ENCODE data around the gene SMAD5. TPM values are rescaled to one million over a fixed set of nuclear protein-coding genes. Genes with fewer than 3 reads are reported as not detected.

SMAD5 gene
- total and polyA plus RNA-seq, 2 of the 8 experiments (the other 6 are each of a cell fraction or from before 2014, with no cell fraction given), result 30.2 to 60.5 TPM

DNA sequence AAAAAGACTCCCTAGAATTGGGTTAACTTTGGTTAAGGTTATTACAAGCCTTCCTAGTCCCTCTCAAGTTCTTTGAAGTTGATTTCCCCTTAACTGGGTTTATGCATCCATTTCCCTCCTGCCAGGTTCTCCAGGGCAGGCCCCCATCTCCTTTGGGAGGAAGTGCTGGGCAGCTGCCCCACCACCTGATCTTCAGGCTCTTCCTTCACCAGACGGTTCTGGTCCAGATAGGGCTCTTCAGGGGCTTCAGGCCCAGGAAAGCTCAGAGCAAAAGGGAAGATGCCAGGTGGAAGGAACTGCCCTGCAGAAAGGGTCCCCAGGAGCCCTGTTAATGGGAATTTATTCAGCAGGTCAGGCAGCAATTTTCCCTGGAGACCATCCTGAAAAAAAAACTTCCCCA is 58.3 kb downstream of the SMAD5 start:
- CTCF ChIA-PET (ENCODE audit: partially characterized antibody), result interaction anchor here (1.0 to 7.1 kb wide), 3 partner anchors 10 to 20 kb away, joined by 3 to 66 read pairs (median 8); no protein-coding TSS in a partner anchor
- POLR2A ChIA-PET (ENCODE audit: partially characterized antibody), result interaction anchor here (2.2 to 2.4 kb wide), 2 partner anchors 14 to 57 kb away, joined by 8 to 9 read pairs; partner anchors contain the start of gene SMAD5
- TF ChIP-seq SP4 (IDR thresholded peaks at IDR 0.05; ENCODE audit: low read length) (no peak), BCL11A (IDR thresholded peaks at IDR 0.05; ENCODE audit: low read depth in 2 of 2, low read length in 2 of 2) (no peak), CBX8 (IDR thresholded peaks at IDR 0.05; ENCODE audit: borderline replicate concordance, low read depth, low read length) (no peak), EP300 (IDR thresholded peaks at IDR 0.05; ENCODE audit: borderline replicate concordance in 1 of 2, low read depth in 2 of 2, low read length in 2 of 2) (no peak), YY1 (IDR thresholded peaks at IDR 0.05; ENCODE audit: low read depth, low read length) (no peak), RFX5 (IDR thresholded peaks at IDR 0.05; ENCODE audit: borderline replicate concordance, low read depth, low read length) (no peak), JUND (IDR thresholded peaks at IDR 0.05; ENCODE audit: low read length) (no peak)
- TF ChIP-seq, protein P1, sequence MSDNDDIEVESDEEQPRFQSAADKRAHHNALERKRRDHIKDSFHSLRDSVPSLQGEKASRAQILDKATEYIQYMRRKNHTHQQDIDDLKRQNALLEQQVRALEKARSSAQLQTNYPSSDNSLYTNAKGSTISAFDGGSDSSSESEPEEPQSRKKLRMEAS (IDR thresholded peaks at IDR 0.05), result no peak
- TF ChIP-seq, protein P2, sequence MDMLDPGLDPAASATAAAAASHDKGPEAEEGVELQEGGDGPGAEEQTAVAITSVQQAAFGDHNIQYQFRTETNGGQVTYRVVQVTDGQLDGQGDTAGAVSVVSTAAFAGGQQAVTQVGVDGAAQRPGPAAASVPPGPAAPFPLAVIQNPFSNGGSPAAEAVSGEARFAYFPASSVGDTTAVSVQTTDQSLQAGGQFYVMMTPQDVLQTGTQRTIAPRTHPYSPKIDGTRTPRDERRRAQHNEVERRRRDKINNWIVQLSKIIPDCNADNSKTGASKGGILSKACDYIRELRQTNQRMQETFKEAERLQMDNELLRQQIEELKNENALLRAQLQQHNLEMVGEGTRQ (IDR thresholded peaks at IDR 0.05; ENCODE audit: low read length), result no peak

More for the DNA sequence above, 58.3 kb downstream of the SMAD5 start:
- H3K36me3 ChIP-seq (ENCODE audit: control insufficient read depth in 2 of 4, insufficient read depth in 4 of 4, low read length in 3 of 4), result peaks cover 0 to 2% (median under 1%) of the 10 kb centered on the region in 4 experiments; a peak in 4 of 8 replicates
- no peaks in the 10 kb centered on the region for H3K9me3 ChIP-seq (ENCODE audit: insufficient read depth in 2 of 2, low read depth in 1 of 2, low read length in 1 of 2)
- H2AFZ ChIP-seq (ENCODE audit: low read length), result no peak overlapping the region
- DNase-seq (ENCODE audit: low read depth in 1 of 2, low spot score in 2 of 2) (no peak), FAIRE-seq (no peak)
- no peak overlapping the region for H3K14ac ChIP-seq (ENCODE audit: insufficient read length)
- no peak overlapping the region for H3K4me3 ChIP-seq (ENCODE audit: extremely low read depth in 1 of 4, insufficient read depth in 2 of 4, low read depth in 3 of 4, low read length in 4 of 4)
- H4K20me1 ChIP-seq (replicated peaks in 1 of 2; ENCODE audit: control insufficient read depth in 1 of 2, insufficient read depth in 2 of 2, low read length in 2 of 2), result peaks cover 12 to 31% of the 10 kb centered on the region in 2 experiments
- H2BK120ac ChIP-seq (replicated peaks; ENCODE audit: low read depth, low read length), result no peak overlapping the region
- no peak overlapping the region for H4K8ac ChIP-seq (ENCODE audit: extremely low read depth, insufficient read depth, low read length)
- peaks cover 48 to 74% (median 64%) of the 10 kb centered on the region in 4 experiments for H3K27me3 ChIP-seq (replicated peaks in 1 of 4; ENCODE audit: control insufficient read depth in 3 of 4, extremely low read depth in 1 of 4, insufficient read depth in 3 of 4, low read length in 3 of 4)
- no peak overlapping the region for H2AK5ac ChIP-seq (ENCODE audit: low read depth, low read length)
- no peak overlapping the region for H4K5ac ChIP-seq (ENCODE audit: insufficient read length, low read depth, low read length)
- H3K56ac ChIP-seq (replicated peaks; ENCODE audit: insufficient read length, low read depth, low read length), result no peak overlapping the region
- H3K4ac ChIP-seq (replicated peaks; ENCODE audit: insufficient read length, low read depth, low read length), result no peak overlapping the region
- H3K18ac ChIP-seq (ENCODE audit: extremely low read depth, low read length), result no peak overlapping the region
- H3K27ac ChIP-seq (ENCODE audit: low read depth, low read length), result no peak overlapping the region
- peak overlapping the region; percentile 82 to 99; a peak in 3 of 4 replicates for H3K4me2 ChIP-seq (ENCODE audit: insufficient read depth in 1 of 2, low read depth in 2 of 2, low read length in 2 of 2)
- H3K79me2 ChIP-seq (ENCODE audit: control insufficient read depth in 1 of 2, insufficient read depth in 2 of 2, low read length in 2 of 2), result no peaks in the 10 kb centered on the region
- no peak overlapping the region for H3K23ac ChIP-seq (ENCODE audit: insufficient read length)
- no peak overlapping the region for H2BK20ac ChIP-seq (ENCODE audit: low read length)
- no peak overlapping the region for H2BK5ac ChIP-seq (ENCODE audit: low read depth, low read length)
- H2BK15ac ChIP-seq (ENCODE audit: low read length), result no peak overlapping the region
- H3K23me2 ChIP-seq (ENCODE audit: low read depth, low read length), result peaks cover 17% of the 10 kb centered on the region
- 42% methylated on average over 1 of the region's 1 CpG; no CpG with 5 or more reads in 1 of the 2 experiments for WGBS, 2 experiments (ENCODE audit: extremely low coverage in 1 of 2, insufficient coverage in 1 of 2, insufficient read length in 1 of 2, insufficient replicate concordance in 2 of 2, low coverage in 1 of 2, low lambda C conversion rate in 2 of 2, missing lambda C conversion rate in 1 of 2)
- peaks cover 0 to 16% (median 7%) of the 10 kb centered on the region in 4 experiments; a peak in 6 of 7 replicates for H3K4me1 ChIP-seq (replicated peaks in 1 of 4; ENCODE audit: control insufficient read depth in 3 of 4, insufficient read depth in 4 of 4, low read length in 3 of 4)
- no peak overlapping the region for H2BK12ac ChIP-seq (ENCODE audit: low read depth, low read length)
- no peaks in the 10 kb centered on the region for H3K79me1 ChIP-seq (ENCODE audit: low read depth, low read length)
- H4K91ac ChIP-seq (replicated peaks; ENCODE audit: insufficient read length, low read length), result no peak overlapping the region
- no peak overlapping the region for H3K9ac ChIP-seq (replicated peaks in 1 of 4; ENCODE audit: extremely low read depth in 1 of 4, low read depth in 3 of 4, low read length in 3 of 4)

Measured in H1 (cell line).